Measurements from ENCODE around the gene TBC1D21. TPM values are rescaled to one million over a fixed set of nuclear protein-coding genes. Genes with fewer than 3 reads are reported as not detected.

The TBC1D21 gene
- polyA plus RNA-seq, 1 experiment, result not detected

- Histone ChIP-seq H3K27ac (ENCODE audit: low read depth, low read length) (no peak overlapping the region), H3K27me3 (ENCODE audit: control insufficient read depth, insufficient read depth, low read length) (no peaks in the 10 kb centered on the region), H3K4me3 (ENCODE audit: low read depth, low read length) (no peak overlapping the region), H3K9me3 (ENCODE audit: control insufficient read depth, insufficient read depth, low read length) (no peaks in the 10 kb centered on the region; the same call in 1 of the 2 replicates)
- no peak for DNase-seq (ENCODE audit: low read depth, low spot score)
- ChIA-PET POLR2A (no interaction called here), CTCF (interaction anchor here (1.1 to 4.4 kb wide), 2 partner anchors 29 to 46 kb away, joined by 3 to 16 read pairs; partner anchors contain the start of gene TBC1D21)
- no peak for TF ChIP-seq CTCF (IDR thresholded peaks at IDR 0.05; ENCODE audit: low read depth, low read length)
These were observed 29.0 kb downstream of the TBC1D21 start for GRCh38 chr15:73902121-73903020.

- H3K27me3 ChIP-seq (ENCODE audit: control insufficient read depth, insufficient read depth, low read length), result no peaks in the 10 kb centered on the region
- ChIA-PET CTCF (interaction anchor here (1.0 kb wide), 1 partner anchor 23 kb away, joined by 3 read pairs; no protein-coding TSS in a partner anchor), POLR2A (no interaction called here)
- TF ChIP-seq CTCF (IDR thresholded peaks at IDR 0.05; ENCODE audit: low read depth, low read length), result no peak
- no peak for DNase-seq (ENCODE audit: low read depth, low spot score)
- no peak overlapping the region for H3K27ac ChIP-seq (ENCODE audit: low read depth, low read length)
- H3K9me3 ChIP-seq (ENCODE audit: control insufficient read depth, insufficient read depth, low read length), result no peaks in the 10 kb centered on the region; the same call in 1 of the 2 replicates
- no peak overlapping the region for H3K4me3 ChIP-seq (ENCODE audit: low read depth, low read length)
These were observed 30.9 kb downstream of the TBC1D21 start for GRCh38 chr15:73904026-73904815.

- H3K27ac ChIP-seq (ENCODE audit: low read depth, low read length), result no peak overlapping the region
- H3K27me3 ChIP-seq (ENCODE audit: control insufficient read depth, insufficient read depth, low read length), result no peaks in the 10 kb centered on the region
- H3K4me3 ChIP-seq (ENCODE audit: low read depth, low read length), result no peak overlapping the region
- POLR2A ChIA-PET, result no interaction called here
- CTCF ChIA-PET, result interaction anchor here (0.7 to 6.7 kb wide), 3 partner anchors 32 to 59 kb away, joined by 3 to 128 read pairs (median 3); partner anchors contain the start of gene TBC1D21
- no peak for DNase-seq (ENCODE audit: low read depth, low spot score)
- TF ChIP-seq CTCF (IDR thresholded peaks at IDR 0.05; ENCODE audit: low read depth, low read length), result no peak
- H3K9me3 ChIP-seq (ENCODE audit: control insufficient read depth, insufficient read depth, low read length), result no peaks in the 10 kb centered on the region; the same call in 1 of the 2 replicates
These were observed 32.0 kb downstream of the TBC1D21 start for GRCh38 chr15:73905225-73905827.

GRCh38 chr15:73906346-73907034 is 33.1 kb downstream of the TBC1D21 start:
- POLR2A ChIA-PET, result interaction anchor here (0.6 to 1.7 kb wide), 3 partner anchors 17 to 34 kb away, joined by 3 to 4 read pairs (median 4); no protein-coding TSS in a partner anchor

More at GRCh38 chr15:73906346-73907034, 33.1 kb downstream of the TBC1D21 start:
- no peak for TF ChIP-seq CTCF (IDR thresholded peaks at IDR 0.05; ENCODE audit: low read depth, low read length)
- H3K9me3 ChIP-seq (ENCODE audit: control insufficient read depth, insufficient read depth, low read length), result no peaks in the 10 kb centered on the region; the same call in 1 of the 2 replicates
- no peak overlapping the region for H3K4me3 ChIP-seq (ENCODE audit: low read depth, low read length)
- DNase-seq (ENCODE audit: low read depth, low spot score), result no peak
- no peak overlapping the region for H3K27ac ChIP-seq (ENCODE audit: low read depth, low read length)
- CTCF ChIA-PET, result interaction anchor here (0.5 to 6.7 kb wide), 16 partner anchors 9 to 863 kb away, joined by 3 to 128 read pairs (median 5); partner anchors contain the start of gene TBC1D21
- no peaks in the 10 kb centered on the region for H3K27me3 ChIP-seq (ENCODE audit: control insufficient read depth, insufficient read depth, low read length)

Measured in AG04450 (cell line).